Upper lobe of right lung (tissue), 1 donor: Measurements from ENCODE around the gene AGPAT3. TPM values are rescaled to one million over a fixed set of nuclear protein-coding genes. Genes with fewer than 3 reads are reported as not detected.
"Not testable (repeated sequence)": the region's sequence is repeated elsewhere in the genome, so short reads cannot be mapped to it uniquely, and the experiment has no call there.

Experiments
- ATAC-seq: fragments of 200-7000 bp; cut with Tn5 transposase; one replicate; pipeline ENCODE4 v1.9.1; 2020; ENCODE audit warnings: mild to moderate bottlenecking, moderate library complexity
- DNase-seq: peaks from one replicate; pipeline ENCODE4 v3.0.0-alpha.2; 2020
- H3K27ac ChIP-seq: fragments of 200-600 bp; one replicate; pipeline ENCODE4 v1.8.0; 2022
- H3K27me3 ChIP-seq: fragments of 200-600 bp; one replicate; pipeline ENCODE4 v1.8.0; 2022; ENCODE audit warnings: mild to moderate bottlenecking
- H3K36me3 ChIP-seq: fragments of 200-600 bp; one replicate; pipeline ENCODE4 v1.8.0; 2022
- H3K4me1 ChIP-seq: fragments of 200-600 bp; one replicate; pipeline ENCODE4 v1.8.0; 2022
- H3K4me3 ChIP-seq: fragments of 200-600 bp; one replicate; pipeline ENCODE4 v1.8.0; 2022; ENCODE audit warnings: mild to moderate bottlenecking
- H3K9me3 ChIP-seq: fragments of 200-600 bp; one replicate; pipeline ENCODE4 v1.8.0; 2022
- intact Hi-C: fragments of 100-400 bp; cut with DNase I; formaldehyde crosslinking; loops from one replicate; pipeline ENCODE4 v1.11.0; 2022
- total RNA-seq: library from RNA; stranded (reverse); fragmentation: NEBNext Ultra II Directional; extraction: Animal tissue kit (Norgen Biotek cat#: 25700); gene quantifications from one replicate; pipeline ENCODE4 v1.2.1, GENCODE V29; 2021
- TF ChIP-seq, protein P1 (sequence below): fragments of 200-600 bp; IDR thresholded peaks from one replicate; pipeline ENCODE4 v1.8.0; 2022; ENCODE audit warnings: antibody characterized with exemption
- donor health status: DM: no; HTN: yes; CAD: no; lungs with severe emphysema.

AGPAT3 gene
- total RNA-seq, 1 donor from 2014 or later: 86.0 TPM

DNA sequence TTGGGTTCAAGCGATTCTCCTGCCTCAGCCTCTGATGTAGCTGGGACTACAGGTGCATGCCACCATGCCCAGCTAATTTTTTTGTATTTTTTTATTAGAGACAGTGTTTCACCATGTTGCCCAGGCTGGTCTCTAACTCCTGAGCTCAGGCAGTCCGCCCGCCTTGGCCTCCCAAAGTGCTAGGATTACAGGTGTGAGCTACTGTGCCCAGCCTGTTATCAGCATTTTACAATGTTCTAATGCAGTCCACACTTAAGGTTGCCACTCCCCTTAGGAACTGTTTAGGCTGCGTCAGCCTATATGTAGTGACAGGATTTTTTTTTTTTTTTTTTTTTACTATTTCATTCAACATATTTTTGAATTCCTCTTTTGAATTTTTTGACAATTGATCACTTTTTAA, 30.2 kb downstream of the AGPAT3 start:
- Histone ChIP-seq H3K4me3 (no peak overlapping the region), H3K36me3 (no peaks in the 10 kb centered on the region), H3K4me1 (peaks cover 41% of the 10 kb centered on the region), H3K27ac (no peak overlapping the region), H3K27me3 (no peaks in the 10 kb centered on the region), H3K9me3 (no peaks in the 10 kb centered on the region)
- TF ChIP-seq, protein P1, sequence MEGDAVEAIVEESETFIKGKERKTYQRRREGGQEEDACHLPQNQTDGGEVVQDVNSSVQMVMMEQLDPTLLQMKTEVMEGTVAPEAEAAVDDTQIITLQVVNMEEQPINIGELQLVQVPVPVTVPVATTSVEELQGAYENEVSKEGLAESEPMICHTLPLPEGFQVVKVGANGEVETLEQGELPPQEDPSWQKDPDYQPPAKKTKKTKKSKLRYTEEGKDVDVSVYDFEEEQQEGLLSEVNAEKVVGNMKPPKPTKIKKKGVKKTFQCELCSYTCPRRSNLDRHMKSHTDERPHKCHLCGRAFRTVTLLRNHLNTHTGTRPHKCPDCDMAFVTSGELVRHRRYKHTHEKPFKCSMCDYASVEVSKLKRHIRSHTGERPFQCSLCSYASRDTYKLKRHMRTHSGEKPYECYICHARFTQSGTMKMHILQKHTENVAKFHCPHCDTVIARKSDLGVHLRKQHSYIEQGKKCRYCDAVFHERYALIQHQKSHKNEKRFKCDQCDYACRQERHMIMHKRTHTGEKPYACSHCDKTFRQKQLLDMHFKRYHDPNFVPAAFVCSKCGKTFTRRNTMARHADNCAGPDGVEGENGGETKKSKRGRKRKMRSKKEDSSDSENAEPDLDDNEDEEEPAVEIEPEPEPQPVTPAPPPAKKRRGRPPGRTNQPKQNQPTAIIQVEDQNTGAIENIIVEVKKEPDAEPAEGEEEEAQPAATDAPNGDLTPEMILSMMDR: no peak
- DNase-seq (no peak), ATAC-seq (peak; percentile 49)
- intact Hi-C loops: no loop called here

DNA sequence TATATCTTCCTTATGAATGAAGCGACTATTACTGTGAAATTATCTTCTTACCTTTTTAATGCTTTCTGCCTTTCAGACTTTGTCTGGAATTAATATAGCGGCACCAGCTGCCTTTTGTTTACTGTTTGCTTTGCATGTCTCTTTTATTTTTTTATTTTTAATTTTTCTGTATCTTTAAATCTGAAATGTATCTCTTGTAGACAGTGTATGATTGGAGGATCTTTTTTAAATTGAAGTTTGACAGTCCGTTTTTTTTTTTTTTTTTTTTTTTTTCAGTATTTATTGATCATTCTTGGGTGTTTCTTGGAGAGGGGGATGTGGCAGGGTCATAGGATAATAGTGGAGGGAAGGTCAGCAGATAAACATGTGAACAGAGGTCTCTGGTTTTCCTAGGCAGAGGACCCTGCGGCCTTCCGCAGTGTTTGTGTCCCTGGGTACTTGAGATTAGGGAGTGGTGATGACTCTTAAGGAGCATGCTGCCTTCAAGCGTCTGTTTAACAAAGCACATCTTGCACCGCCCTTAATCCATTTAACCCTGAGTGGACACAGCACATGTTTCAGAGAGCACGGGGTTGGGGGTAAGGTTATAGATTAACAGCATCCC, 31.8 kb downstream of the AGPAT3 start:
- H3K4me1 ChIP-seq: peaks cover 41% of the 10 kb centered on the region
- H3K9me3 ChIP-seq, ATAC-seq, intact Hi-C loops, H3K4me3 ChIP-seq, H3K36me3 ChIP-seq, H3K27me3 ChIP-seq, H3K27ac ChIP-seq, DNase-seq: not testable (repeated sequence)

DNA sequence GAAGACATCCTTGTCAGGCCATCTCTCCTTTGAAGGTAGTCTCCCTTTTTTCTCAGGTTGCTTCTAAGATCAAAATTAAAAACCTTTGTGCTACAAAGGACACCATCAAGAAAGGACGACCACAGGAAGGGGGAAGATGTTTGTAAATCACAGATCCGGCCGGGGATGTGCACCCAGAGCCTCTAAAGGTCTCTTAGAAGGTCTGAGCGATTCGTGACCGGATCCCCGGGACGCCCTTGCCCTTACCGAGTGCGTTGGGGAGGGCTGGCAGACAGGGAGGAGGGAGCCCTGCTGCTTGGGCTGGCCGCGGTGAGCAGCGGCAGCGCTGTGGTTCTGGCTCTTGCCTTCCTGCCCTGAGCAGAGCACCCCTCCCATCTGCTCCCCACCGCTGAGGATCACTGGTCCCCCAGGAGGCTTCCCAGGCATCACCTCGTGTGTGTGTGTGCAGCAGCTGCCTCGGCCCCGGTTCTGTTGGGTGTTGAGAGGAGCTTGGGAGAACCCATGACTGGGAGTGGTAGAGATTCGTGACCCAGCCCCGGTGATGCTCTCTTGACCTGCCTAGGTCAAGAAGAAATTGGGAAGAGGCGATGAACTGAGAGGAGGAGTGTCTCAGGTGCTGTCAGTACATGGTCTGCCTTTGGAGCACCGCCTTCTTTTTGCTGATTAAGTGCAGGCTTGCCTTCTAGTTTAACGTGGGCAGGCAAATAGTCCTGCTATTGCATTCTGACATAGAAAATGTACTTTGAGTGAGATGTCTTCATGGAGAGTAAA, 34.5 kb downstream of the AGPAT3 start:
- ATAC-seq: no peak
- intact Hi-C loops: loop anchor here (10.0 kb wide), 1 partner anchor 95 kb away; no protein-coding TSS in a partner anchor
- Histone ChIP-seq H3K4me3 (no peak overlapping the region), H3K4me1 (peaks cover 37% of the 10 kb centered on the region), H3K27ac (no peak overlapping the region), H3K9me3 (no peaks in the 10 kb centered on the region), H3K36me3 (peaks cover 4% of the 10 kb centered on the region), H3K27me3 (no peaks in the 10 kb centered on the region)
- TF ChIP-seq, protein P1: no peak
- DNase-seq: peak; percentile 49

DNA sequence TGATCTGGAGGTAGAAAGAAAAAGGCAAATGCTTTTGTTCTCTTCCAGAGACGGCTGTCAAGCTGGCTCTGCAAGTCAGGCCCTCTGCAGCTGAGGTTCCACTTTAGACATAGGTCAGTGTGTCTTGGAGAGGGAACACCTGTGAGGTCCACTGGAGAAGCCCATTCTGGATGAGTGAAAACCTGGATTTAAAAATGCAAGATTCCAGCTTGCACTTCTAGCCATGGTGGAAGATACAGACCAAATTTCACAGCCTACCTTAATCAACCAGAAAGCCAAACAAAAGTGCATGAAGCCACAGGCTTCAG, 35.0 kb downstream of the AGPAT3 start:
- H3K4me1 ChIP-seq: peaks cover 33% of the 10 kb centered on the region
- no peak overlapping the region for H3K4me3 ChIP-seq
- ATAC-seq (no peak), DNase-seq (no peak)
- H3K9me3 ChIP-seq: no peaks in the 10 kb centered on the region
- no peaks in the 10 kb centered on the region for H3K27me3 ChIP-seq
- peaks cover 8% of the 10 kb centered on the region for H3K36me3 ChIP-seq
- intact Hi-C loops: loop anchor here (10.0 kb wide), 1 partner anchor 95 kb away; no protein-coding TSS in a partner anchor
- TF ChIP-seq, protein P1: no peak
- H3K27ac ChIP-seq: no peak overlapping the region

DNA sequence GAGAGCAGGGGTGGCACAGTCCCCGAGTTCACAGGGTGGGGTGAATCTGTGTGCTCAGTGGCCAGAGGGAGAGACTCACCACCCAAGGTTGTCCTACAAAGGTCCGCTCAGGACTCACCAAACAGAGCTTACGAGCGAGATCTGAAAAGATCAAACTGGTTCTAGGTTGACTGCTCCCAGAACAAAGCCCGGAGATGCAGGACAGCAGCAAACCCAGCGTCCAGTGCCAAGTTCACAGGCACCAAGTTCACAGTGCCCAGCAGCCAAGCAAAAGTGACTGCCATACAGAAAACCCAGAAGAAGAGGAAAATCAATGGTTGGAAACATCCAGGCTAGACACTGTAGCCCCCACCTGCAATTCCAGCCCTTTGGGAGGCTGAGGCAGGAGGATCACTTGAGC, 35.7 kb downstream of the AGPAT3 start:
- no peak overlapping the region for H3K4me3 ChIP-seq
- no peak overlapping the region for H3K27ac ChIP-seq
- H3K27me3 ChIP-seq: no peaks in the 10 kb centered on the region
- DNase-seq (no peak), ATAC-seq (no peak)
- peaks cover 26% of the 10 kb centered on the region for H3K4me1 ChIP-seq
- intact Hi-C loops: loop anchor here (10.0 kb wide), 1 partner anchor 96 kb away; no protein-coding TSS in a partner anchor
- TF ChIP-seq, protein P1: no peak
- peaks cover 8% of the 10 kb centered on the region for H3K36me3 ChIP-seq
- no peaks in the 10 kb centered on the region for H3K9me3 ChIP-seq

DNA sequence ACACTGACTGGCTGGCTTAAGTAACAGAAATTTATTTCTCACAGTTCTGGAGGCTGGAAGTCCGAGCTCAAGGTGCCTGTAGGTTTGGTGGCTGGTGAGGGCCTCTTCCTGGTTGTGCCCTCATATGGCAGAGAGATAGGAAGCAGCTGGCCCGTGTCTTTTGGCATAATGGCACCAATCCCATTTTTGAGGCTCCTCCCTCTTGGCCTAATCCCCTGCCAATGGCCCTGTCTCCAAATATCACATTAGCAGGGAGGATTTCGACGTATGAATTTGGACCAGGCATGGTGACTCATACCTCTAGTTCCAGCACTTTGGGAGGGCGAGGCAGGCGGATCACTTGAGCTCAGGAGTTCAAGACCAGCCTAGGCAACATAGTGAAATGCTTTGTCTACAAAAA, 37.4 kb downstream of the AGPAT3 start:
- intact Hi-C loops: loop anchor here (10.0 kb wide), 1 partner anchor 98 kb away; no protein-coding TSS in a partner anchor
- H3K27ac ChIP-seq: peak overlapping the region; percentile 43
- peaks cover 8% of the 10 kb centered on the region for H3K36me3 ChIP-seq
- H3K27me3 ChIP-seq: no peaks in the 10 kb centered on the region
- TF ChIP-seq, protein P1: no peak
- DNase-seq: peak; percentile 51
- H3K4me1 ChIP-seq: peaks cover 17% of the 10 kb centered on the region
- ATAC-seq: peak; percentile 7
- H3K9me3 ChIP-seq: no peaks in the 10 kb centered on the region
- H3K4me3 ChIP-seq: no peak overlapping the region
